Measurements from ENCODE around the gene FRG2. TPM values are rescaled to one million over a fixed set of nuclear protein-coding genes. Genes with fewer than 3 reads are reported as not detected.

FRG2 gene
- total and polyA plus RNA-seq, 2 donors (not counting 3 experiments of a cell fraction or from before 2014, with no cell fraction given): not detected

DNA sequence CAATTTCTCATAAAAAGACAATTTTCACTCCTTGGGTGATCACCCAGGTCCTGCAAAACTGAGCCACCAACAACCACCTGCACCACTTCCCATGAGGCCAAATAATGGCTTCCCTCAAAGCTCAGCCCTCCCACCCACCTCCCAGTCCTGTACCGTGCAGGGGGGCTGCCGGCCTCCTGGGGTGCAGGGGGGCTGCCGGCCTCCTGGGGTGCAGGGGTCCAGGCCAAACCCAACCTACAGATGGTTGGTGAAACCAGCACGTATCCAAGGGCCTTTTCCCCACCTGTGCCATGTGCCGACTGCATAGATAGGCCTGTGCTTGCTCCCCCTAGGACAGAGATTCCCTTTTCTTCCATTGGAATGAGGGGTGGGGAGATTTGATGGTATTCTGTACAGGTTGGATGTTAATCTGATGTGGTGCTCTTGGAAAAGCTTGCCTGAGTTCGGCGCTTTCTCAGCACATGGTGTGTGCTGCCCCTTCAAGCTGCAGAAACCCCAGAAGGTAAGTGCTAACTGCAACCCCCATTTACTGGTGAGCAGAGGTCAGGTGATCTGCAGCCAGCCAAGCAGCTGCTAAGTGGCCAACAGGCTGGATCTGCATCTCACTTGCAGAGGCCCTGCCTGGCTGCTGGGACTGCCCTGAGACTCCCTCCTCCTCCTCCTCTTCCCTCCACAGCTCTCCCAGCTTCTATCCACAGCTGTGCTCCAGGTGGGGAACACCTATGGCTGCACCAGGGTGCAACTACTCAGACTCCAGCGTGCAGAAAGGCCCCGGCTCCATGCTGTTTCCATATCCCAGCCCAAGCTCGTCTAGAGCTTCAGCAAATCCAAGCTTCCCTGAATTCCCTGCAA lies 47.6 kb downstream of the FRG2 start:
- Histone ChIP-seq H3K4me2 (ENCODE audit: insufficient read depth, low read length) (no peak overlapping the region), H3K9ac (replicated peaks; ENCODE audit: extremely low read depth, insufficient read depth, low read length) (no peak overlapping the region), H3K9me3 (replicated peaks; ENCODE audit: control insufficient read depth, insufficient read depth, low read length) (no peaks in the 10 kb centered on the region), H3K27me3 (ENCODE audit: control insufficient read depth in 2 of 2, insufficient read depth in 2 of 2, low read length in 2 of 2) (no peaks in the 10 kb centered on the region), H2AFZ (ENCODE audit: low read depth, low read length) (no peak overlapping the region), H3K27ac (ENCODE audit: insufficient read depth, low read depth, low read length) (no peak overlapping the region), H3K4me1 (ENCODE audit: control insufficient read depth, extremely low read depth, insufficient read depth, low read length) (no peaks in the 10 kb centered on the region), H4K20me1 (replicated peaks; ENCODE audit: control insufficient read depth, extremely low read depth, insufficient read depth, low read length) (no peaks in the 10 kb centered on the region), H3K79me2 (ENCODE audit: control insufficient read depth, insufficient read depth, low read length) (no peaks in the 10 kb centered on the region), H3K36me3 (ENCODE audit: control insufficient read depth in 2 of 2, extremely low read depth in 1 of 2, insufficient read depth in 2 of 2, low read length in 2 of 2) (no peaks in the 10 kb centered on the region), H3K9me1 (replicated peaks; ENCODE audit: control insufficient read depth, extremely low read depth, insufficient read depth, low read length) (no peaks in the 10 kb centered on the region), H3K4me3 (replicated peaks in 1 of 3; ENCODE audit: insufficient read depth in 1 of 3, low read depth in 1 of 3, low read length in 3 of 3) (no peak overlapping the region)
- dilution Hi-C loops (cut with MboI; ENCODE audit: extremely low pct_ligation_motif_present, low sequenced_read_pairs): no loop called here
- ChIA-PET CTCF (no interaction called here), POLR2A (no interaction called here)
- no peak for TF ChIP-seq MYC (IDR thresholded peaks at IDR 0.05; ENCODE audit: low read depth, low read length)
- TF ChIP-seq FOS (IDR thresholded peaks at IDR 0.05; ENCODE audit: borderline replicate concordance, insufficient read depth, low read length): no peak
- TF ChIP-seq, protein P1, sequence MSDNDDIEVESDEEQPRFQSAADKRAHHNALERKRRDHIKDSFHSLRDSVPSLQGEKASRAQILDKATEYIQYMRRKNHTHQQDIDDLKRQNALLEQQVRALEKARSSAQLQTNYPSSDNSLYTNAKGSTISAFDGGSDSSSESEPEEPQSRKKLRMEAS (IDR thresholded peaks at IDR 0.05; ENCODE audit: insufficient read depth, insufficient read length): no peak
- TF ChIP-seq POLR2AphosphoS5 (IDR thresholded peaks at IDR 0.05; ENCODE audit: insufficient read depth, low read depth, low read length): no peak
- TF ChIP-seq GATA2 (IDR thresholded peaks at IDR 0.05; ENCODE audit: insufficient read depth, insufficient read length, low read depth, low read length): no peak
- no peak for TF ChIP-seq POLR2A (IDR thresholded peaks at IDR 0.05; ENCODE audit: low read depth, low read length)
- TF ChIP-seq, protein P2, sequence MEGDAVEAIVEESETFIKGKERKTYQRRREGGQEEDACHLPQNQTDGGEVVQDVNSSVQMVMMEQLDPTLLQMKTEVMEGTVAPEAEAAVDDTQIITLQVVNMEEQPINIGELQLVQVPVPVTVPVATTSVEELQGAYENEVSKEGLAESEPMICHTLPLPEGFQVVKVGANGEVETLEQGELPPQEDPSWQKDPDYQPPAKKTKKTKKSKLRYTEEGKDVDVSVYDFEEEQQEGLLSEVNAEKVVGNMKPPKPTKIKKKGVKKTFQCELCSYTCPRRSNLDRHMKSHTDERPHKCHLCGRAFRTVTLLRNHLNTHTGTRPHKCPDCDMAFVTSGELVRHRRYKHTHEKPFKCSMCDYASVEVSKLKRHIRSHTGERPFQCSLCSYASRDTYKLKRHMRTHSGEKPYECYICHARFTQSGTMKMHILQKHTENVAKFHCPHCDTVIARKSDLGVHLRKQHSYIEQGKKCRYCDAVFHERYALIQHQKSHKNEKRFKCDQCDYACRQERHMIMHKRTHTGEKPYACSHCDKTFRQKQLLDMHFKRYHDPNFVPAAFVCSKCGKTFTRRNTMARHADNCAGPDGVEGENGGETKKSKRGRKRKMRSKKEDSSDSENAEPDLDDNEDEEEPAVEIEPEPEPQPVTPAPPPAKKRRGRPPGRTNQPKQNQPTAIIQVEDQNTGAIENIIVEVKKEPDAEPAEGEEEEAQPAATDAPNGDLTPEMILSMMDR (IDR thresholded peaks at IDR 0.05; ENCODE audit: extremely low read depth in 1 of 2, insufficient read depth in 1 of 2, low read depth in 1 of 2, low read length in 2 of 2): no peak
- no peak for TF ChIP-seq JUN (IDR thresholded peaks at IDR 0.05; ENCODE audit: borderline replicate concordance, insufficient read depth, insufficient read length, low read depth)
- TF ChIP-seq EZH2 (IDR thresholded peaks at IDR 0.05; ENCODE audit: borderline replicate concordance, low read depth, low read length, severe bottlenecking): no peak
- intact Hi-C loops (cut with micrococcal nuclease): no loop called here
- DNase-seq (ENCODE audit: low read depth, low spot score): no peak
- no peak for FAIRE-seq
- no TSS peak for BruUV-seq (replicated peaks)

Small RNA genes lying within 50 kb of the gene (small RNA-seq; reads per million reads assigned to genes)
- gene RNA5SP174 (ENCODE audit: insufficient read depth, insufficient read length, low read depth, low replicate concordance) (not detected), gene RNA5SP175 (ENCODE audit: insufficient read depth, insufficient read length, low read depth, low replicate concordance) (not detected)

Other genes starting within 250 kb of the FRG2 start
- 36.1 and 40.3 TPM in 2 replicates for gene FRG1, start 86.4 kb downstream of the FRG2 start, total RNA-seq
- 5.1 and 7.5 TPM in 2 replicates for gene FRG1, start 86.4 kb downstream of the FRG2 start, polyA plus RNA-seq
- gene DBET, start 37.2 kb upstream of the FRG2 start, total RNA-seq: not detected in 2 replicates
- not detected in 2 replicates for gene DBET, start 37.2 kb upstream of the FRG2 start, polyA plus RNA-seq
- not detected in 2 replicates for gene DUX4, start 146.5 kb upstream of the FRG2 start, total RNA-seq
- gene DUX4, start 146.5 kb upstream of the FRG2 start, polyA plus RNA-seq: not detected in 2 replicates